PC-3 (cell line): ENCODE data around the gene ADRM1.

Experiments used
- CTCF ChIP-seq: fragments of 300-600 bp; sonication (generic); conservative IDR thresholded peaks from 2 replicates; pipeline ENCODE4 v1.5.1; 2017; ENCODE audit warnings: antibody characterized with exemption, low read depth, mild to moderate bottlenecking, low read length
- EZH2phosphoT487 ChIP-seq: fragments of 300-600 bp; sonication (generic); IDR thresholded peaks from 2 replicates; pipeline ENCODE4 v1.6.1; 2018; ENCODE audit warnings: mild to moderate bottlenecking, antibody characterized with exemption, low read length, borderline replicate concordance

- no peak for TF ChIP-seq CTCF
- TF ChIP-seq EZH2phosphoT487 = no peak
Measured at GRCh38 chr20:62303340-62304226, 786 bp downstream of the ADRM1 start.
